WTC11 (cell line): ENCODE measurements around the gene SNX21. TPM values are rescaled to one million over a fixed set of nuclear protein-coding genes. Genes with fewer than 3 reads are reported as not detected.
A peak's percentile ranks its signal among the peaks of the same experiment; 100 is the strongest.

Source experiments
- ARID4B ChIP-seq: sonication (generic); formaldehyde crosslinking; IDR thresholded peaks from 2 replicates; pipeline ENCODE4 v1.8.0; 2023; ENCODE audit warnings: missing genetic modification reagents, mild to moderate bottlenecking, borderline replicate concordance
- ATF6 ChIP-seq: sonication (generic); formaldehyde crosslinking; IDR thresholded peaks from 2 replicates; pipeline ENCODE4 v1.8.1; 2023; ENCODE audit warnings: mild to moderate bottlenecking, missing genetic modification reagents
- ETV6 ChIP-seq: sonication (generic); formaldehyde crosslinking; IDR thresholded peaks from 2 replicates; pipeline ENCODE4 v1.8.1; 2022; ENCODE audit warnings: mild to moderate bottlenecking, missing genetic modification reagents
- FOXK1 ChIP-seq: sonication (generic); formaldehyde crosslinking; IDR thresholded peaks from 2 replicates; pipeline ENCODE4 v1.8.0; 2022; ENCODE audit warnings: mild to moderate bottlenecking, moderate library complexity, missing genetic modification reagents
- GRHL2 ChIP-seq: fragments of 250-450 bp; sonication (Bioruptor Pico); IDR thresholded peaks from 2 replicates; pipeline ENCODE4 v1.8.0; 2022; ENCODE audit warnings: mild to moderate bottlenecking, moderate library complexity; ENCODE audit not compliant: insufficient replicate concordance, severe bottlenecking
- IRF2 ChIP-seq: sonication (generic); formaldehyde crosslinking; IDR thresholded peaks from 2 replicates; pipeline ENCODE4 v1.8.0; 2022; ENCODE audit warnings: low read depth, missing genetic modification reagents, borderline replicate concordance
- JUN ChIP-seq: sonication (generic); formaldehyde crosslinking; IDR thresholded peaks from 2 replicates; pipeline ENCODE4 v1.8.0; 2023; ENCODE audit warnings: mild to moderate bottlenecking, missing genetic modification reagents
- MLX ChIP-seq: sonication (generic); formaldehyde crosslinking; IDR thresholded peaks from 2 replicates; pipeline ENCODE4 v1.8.1; 2023; ENCODE audit warnings: mild to moderate bottlenecking, missing genetic modification reagents, moderate library complexity
- NFATC4 ChIP-seq: fragments of 250-450 bp; sonication (Bioruptor Pico); IDR thresholded peaks from 2 replicates; pipeline ENCODE4 v1.9.0; 2021; ENCODE audit warnings: mild to moderate bottlenecking
- PREB ChIP-seq: sonication (generic); formaldehyde crosslinking; IDR thresholded peaks from 2 replicates; pipeline ENCODE4 v1.8.1; 2022; ENCODE audit warnings: mild to moderate bottlenecking, missing genetic modification reagents, moderate library complexity, borderline replicate concordance
- SMAD4 ChIP-seq: sonication (generic); formaldehyde crosslinking; IDR thresholded peaks from 2 replicates; pipeline ENCODE4 v1.8.0; 2022; ENCODE audit warnings: mild to moderate bottlenecking, missing genetic modification reagents
- SOX15 ChIP-seq: fragments of 250-450 bp; sonication (Bioruptor Pico); IDR thresholded peaks from 2 replicates; pipeline ENCODE4 v1.9.0; 2021; ENCODE audit warnings: mild to moderate bottlenecking
- STAT6 ChIP-seq: sonication (generic); formaldehyde crosslinking; conservative IDR thresholded peaks from 2 replicates; pipeline ENCODE4 v1.8.1; 2023; ENCODE audit warnings: mild to moderate bottlenecking, low read depth, missing genetic modification reagents, moderate library complexity
- TEAD4 ChIP-seq: sonication (generic); formaldehyde crosslinking; IDR thresholded peaks from 2 replicates; pipeline ENCODE4 v1.8.0; 2022; ENCODE audit warnings: mild to moderate bottlenecking, missing genetic modification reagents
- USF2 ChIP-seq: sonication (generic); formaldehyde crosslinking; IDR thresholded peaks from 2 replicates; pipeline ENCODE4 v1.8.1; 2023; ENCODE audit warnings: mild to moderate bottlenecking, missing genetic modification reagents, moderate library complexity
- ZBTB43 ChIP-seq: sonication (generic); formaldehyde crosslinking; IDR thresholded peaks from 2 replicates; pipeline ENCODE4 v1.8.1; 2023; ENCODE audit warnings: mild to moderate bottlenecking, missing genetic modification reagents
- ZMAT4 ChIP-seq: fragments of 250-450 bp; sonication (Bioruptor Pico); IDR thresholded peaks from 2 replicates; pipeline ENCODE4 v1.9.0; 2021; ENCODE audit warnings: mild to moderate bottlenecking
- ZNF317 ChIP-seq: sonication (generic); formaldehyde crosslinking; IDR thresholded peaks from 2 replicates; pipeline ENCODE4 v1.8.1; 2023; ENCODE audit warnings: low read depth, mild to moderate bottlenecking, moderate library complexity, missing genetic modification reagents, borderline replicate concordance
- ZNF423 ChIP-seq: fragments of 250-450 bp; sonication (Bioruptor Pico); IDR thresholded peaks from 2 replicates; pipeline ENCODE4 v2.1.2; 2022; ENCODE audit warnings: mild to moderate bottlenecking, moderate library complexity
- ZSCAN18 ChIP-seq: fragments of 250-450 bp; sonication (Bioruptor Pico); IDR thresholded peaks from 2 replicates; pipeline ENCODE4 v2.1.2; 2022; ENCODE audit warnings: mild to moderate bottlenecking, moderate library complexity
- total RNA-seq: library from RNA; stranded (reverse); gene quantifications from 3 replicates; pipeline ENCODE4 v1.2.3, GENCODE V29; 2021

Gene SNX21
- total RNA-seq, 1 experiment from 2014 or later: 17.9 TPM

GRCh38 chr20:45890985-45891983 lies 57.7 kb downstream of the SNX21 start, which contains the start of the genes CTSA and NEURL2 (continued):
- peak; percentile 94; the same call in 1 of the 2 replicates for TF ChIP-seq ZBTB43 (CRISPR knock-in tag)
- TF ChIP-seq ZSCAN18 (CRISPR knock-in tag): no peak
- no peak for TF ChIP-seq MLX
- TF ChIP-seq ZNF317 (CRISPR knock-in tag): 0 out of 2 replicates have a peak, but pooled peaks have one; percentile 31
- peak; percentile 100 for TF ChIP-seq USF2 (CRISPR knock-in tag)
- TF ChIP-seq TEAD4 (CRISPR knock-in tag): no peak
- peak; percentile 59; the same call in 1 of the 2 replicates for TF ChIP-seq ZNF423 (CRISPR knock-in tag)
- peak; percentile 33; the same call in 1 of the 2 replicates for TF ChIP-seq JUN (CRISPR knock-in tag)
- no peak for TF ChIP-seq ATF6 (CRISPR knock-in tag)
- no peak for TF ChIP-seq PREB (CRISPR knock-in tag)
- 0 out of 2 replicates have a peak, but pooled peaks have one; percentile 51 for TF ChIP-seq IRF2 (CRISPR knock-in tag)
- no peak for TF ChIP-seq STAT6 (CRISPR knock-in tag)
- no peak for TF ChIP-seq SOX15 (CRISPR knock-in tag)
- peak; percentile 96 for TF ChIP-seq FOXK1 (CRISPR knock-in tag)
- no peak for TF ChIP-seq NFATC4 (CRISPR knock-in tag)
- no peak for TF ChIP-seq ZMAT4 (CRISPR knock-in tag)
- TF ChIP-seq ETV6 (CRISPR knock-in tag): peak; percentile 83; the same call in 1 of the 2 replicates
- peak; percentile 70; the same call in 1 of the 2 replicates for TF ChIP-seq SMAD4 (CRISPR knock-in tag)
- TF ChIP-seq ARID4B (CRISPR knock-in tag): peak; percentile 98
- no peak for TF ChIP-seq GRHL2 (CRISPR knock-in tag)
